NCI-H2029 (cell line): ENCODE results near the gene SH3PXD2A.
A peak's percentile ranks its signal among the peaks of the same experiment; 100 is the strongest.

Source experiments
- DNase-seq: peaks from one replicate; lab custom pipeline; 2025; lab: John Stamatoyannopoulos, UW

The SH3PXD2A gene

GRCh38 chr10:103580011-103580410 is 275.4 kb downstream of the SH3PXD2A start:
- no peak for DNase-seq

- peak; percentile 7 for DNase-seq
These were observed 276.5 kb downstream of the SH3PXD2A start for GRCh38 chr10:103578782-103579382.

DNA sequence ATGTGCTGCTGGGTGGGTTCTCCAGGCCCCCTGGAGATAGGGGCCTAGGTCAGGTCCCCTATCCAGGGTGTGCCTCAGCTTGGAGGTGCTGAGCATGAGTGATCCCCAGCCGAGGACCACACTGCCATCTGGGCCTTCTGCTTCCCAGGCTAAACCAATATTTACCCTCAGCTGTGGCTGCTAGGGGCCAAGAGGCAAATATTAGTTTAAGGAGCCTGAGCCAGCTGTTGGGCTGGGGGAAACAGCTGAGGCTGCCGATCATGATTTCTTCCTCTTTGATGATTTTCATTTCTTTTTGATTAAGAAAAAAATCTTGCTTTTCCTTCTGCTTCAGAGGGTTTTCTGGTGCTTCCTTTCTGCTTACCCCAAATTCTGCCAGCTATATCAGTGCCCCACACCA is 278.5 kb downstream of the SH3PXD2A start:
- DNase-seq: peak; percentile 54

DNA sequence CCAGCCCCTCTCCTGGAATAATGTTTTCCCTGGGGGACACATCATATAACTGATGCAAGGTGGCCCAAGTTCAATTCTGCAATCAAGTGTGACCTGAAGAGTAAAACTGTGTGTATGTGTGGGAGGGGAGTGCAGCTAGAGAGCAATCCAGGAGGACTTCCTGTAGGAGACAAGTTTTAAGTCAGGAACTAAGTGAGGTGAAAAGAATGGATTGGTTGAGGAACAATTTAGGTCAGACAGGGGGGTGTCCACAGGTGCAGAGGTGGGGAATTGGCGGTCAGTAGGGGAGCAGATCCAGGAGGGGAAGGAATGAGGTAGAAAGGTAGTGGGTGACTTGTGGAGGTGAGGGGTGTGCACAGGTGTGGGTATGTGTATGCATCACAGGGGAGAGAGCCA is 279.3 kb downstream of the SH3PXD2A start:
- no peak for DNase-seq

DNA sequence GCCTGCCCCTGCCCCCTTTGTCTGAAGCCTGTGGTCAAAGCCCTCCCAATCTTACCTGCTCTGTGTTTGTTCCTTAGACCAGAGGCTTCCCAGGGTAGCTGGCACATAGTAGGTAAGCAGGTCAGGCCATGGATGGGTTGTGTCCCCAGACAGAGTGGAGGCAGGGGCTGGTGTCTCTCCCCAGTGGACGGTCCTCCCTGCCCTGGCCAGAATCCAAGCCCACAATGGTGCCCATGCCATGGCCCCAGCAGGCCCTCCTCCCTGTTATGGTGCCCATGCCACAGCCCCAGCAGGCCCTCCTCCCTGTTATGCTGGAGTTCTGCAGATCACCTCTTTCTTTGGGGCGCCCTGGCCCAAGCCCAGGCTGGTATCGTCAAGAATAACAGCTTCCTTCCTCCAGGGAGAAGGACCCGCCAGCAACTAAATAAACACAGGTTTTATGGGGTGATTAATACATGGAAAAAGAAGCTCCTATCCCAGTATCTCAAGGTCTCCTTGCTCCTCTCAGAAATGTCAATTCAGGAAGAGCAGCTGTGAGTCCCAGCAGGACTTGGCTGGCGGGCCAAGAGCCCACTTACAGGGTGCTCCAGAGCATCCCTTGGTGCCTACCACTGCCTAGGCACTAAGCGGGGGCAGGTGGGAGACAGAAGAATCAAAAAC is 279.8 kb downstream of the SH3PXD2A start:
- DNase-seq: peak; percentile 11

GRCh38 chr10:103574097-103575061 is 281.0 kb downstream of the SH3PXD2A start:
- DNase-seq: no peak

- no peak for DNase-seq
These were observed 282.2 kb downstream of the SH3PXD2A start for GRCh38 chr10:103573205-103573487.

DNA sequence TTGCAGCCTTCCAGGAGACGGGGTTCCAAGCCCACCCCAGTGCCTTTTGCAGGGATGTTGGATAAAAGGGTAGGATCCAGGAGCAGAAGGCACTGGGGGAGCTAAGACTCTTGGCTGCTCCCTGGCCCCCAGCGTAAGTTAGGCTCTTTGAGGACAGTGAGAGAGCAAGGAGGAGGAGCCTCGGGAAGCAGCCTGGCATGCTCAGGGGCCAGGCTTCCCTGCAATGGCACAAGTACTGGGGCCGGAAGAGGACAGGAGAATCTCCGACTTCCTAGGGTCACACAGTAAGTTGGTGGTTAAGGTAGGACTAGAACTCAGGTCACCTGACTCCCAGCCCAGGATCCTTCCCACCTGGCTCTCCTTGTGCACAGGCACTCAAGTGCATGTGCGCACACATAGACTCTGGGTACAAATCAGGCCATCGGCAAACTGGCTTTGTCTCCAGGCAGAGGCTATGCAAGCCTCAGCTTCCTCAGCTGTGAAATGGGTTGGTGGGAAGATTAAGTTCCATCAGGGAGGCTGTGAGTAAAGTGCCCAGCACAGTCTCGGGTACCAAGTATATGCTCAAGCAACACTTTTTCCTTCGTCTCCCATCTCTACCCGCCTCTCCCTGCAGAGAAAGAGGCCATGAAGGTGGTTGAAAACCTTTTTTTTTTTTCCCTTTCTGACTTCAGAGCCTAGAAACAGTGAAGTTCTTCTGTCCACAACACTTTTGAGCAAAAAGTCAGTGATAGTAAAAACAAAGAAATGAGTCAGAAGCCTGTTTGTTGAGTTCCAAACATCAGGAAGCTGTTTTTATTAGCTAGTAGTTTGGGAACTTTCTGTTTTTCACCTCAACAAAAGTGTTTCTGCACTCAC is 282.8 kb downstream of the SH3PXD2A start:
- DNase-seq: no peak

DNA sequence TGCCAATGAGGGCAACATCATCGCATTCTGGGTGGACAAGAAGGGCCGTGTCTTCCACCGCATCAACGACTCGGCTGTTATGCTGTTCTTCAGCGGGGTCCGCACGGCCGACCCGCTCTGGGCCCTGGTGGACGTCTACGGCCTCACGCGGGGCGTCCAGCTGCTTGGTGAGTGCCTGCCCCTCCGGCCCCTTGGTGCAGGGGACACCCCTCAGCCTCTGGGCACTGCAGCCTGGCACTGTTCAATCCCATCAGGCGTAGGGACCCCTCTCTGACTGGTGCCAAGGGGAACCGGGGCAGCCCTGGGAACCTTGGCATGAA is 283.8 kb downstream of the SH3PXD2A start:
- no peak for DNase-seq

GRCh38 chr10:103570844-103571655 is 284.3 kb downstream of the SH3PXD2A start:
- no peak for DNase-seq

DNA sequence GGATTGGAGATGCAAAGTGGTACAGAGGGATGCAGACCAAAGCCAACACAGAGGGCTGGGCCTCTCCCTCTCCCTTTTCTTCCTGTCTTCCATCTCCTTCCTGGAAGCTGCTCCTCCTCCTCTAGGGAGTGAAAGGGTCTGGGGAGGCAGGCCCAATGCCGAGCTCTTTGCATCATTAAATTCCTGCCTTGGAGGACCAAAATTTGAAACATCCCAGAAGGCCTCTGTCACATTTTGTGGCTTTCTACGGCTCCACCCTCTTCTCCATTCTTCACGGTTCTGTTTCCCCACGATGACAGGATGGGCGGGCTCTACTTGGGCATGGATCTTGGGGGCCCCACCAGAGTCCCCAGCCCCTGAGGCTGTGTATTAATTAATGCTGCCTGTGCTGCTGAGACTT is 285.5 kb downstream of the SH3PXD2A start:
- DNase-seq: no peak

- DNase-seq: no peak
These were observed 286.9 kb downstream of the SH3PXD2A start for GRCh38 chr10:103568505-103568904.

DNA sequence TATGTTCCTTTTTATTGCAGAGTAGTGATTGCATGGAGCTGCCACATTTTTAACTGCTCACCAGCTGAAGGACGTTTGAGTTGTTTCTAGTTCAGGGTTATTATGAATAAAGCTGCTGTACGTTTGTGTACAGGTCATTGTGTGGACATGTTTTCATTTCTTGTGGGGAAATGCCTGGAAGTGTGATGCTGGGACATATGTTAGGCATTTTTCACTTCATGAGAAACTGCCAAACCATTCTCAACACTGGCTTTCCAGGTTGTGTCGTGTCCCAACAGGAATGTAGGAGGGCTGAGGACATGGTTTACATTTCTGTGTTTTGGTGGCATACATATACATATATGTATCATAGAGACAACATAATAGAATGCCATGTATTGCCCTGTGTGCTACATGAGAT is 288.8 kb downstream of the SH3PXD2A start:
- no peak for DNase-seq

DNA sequence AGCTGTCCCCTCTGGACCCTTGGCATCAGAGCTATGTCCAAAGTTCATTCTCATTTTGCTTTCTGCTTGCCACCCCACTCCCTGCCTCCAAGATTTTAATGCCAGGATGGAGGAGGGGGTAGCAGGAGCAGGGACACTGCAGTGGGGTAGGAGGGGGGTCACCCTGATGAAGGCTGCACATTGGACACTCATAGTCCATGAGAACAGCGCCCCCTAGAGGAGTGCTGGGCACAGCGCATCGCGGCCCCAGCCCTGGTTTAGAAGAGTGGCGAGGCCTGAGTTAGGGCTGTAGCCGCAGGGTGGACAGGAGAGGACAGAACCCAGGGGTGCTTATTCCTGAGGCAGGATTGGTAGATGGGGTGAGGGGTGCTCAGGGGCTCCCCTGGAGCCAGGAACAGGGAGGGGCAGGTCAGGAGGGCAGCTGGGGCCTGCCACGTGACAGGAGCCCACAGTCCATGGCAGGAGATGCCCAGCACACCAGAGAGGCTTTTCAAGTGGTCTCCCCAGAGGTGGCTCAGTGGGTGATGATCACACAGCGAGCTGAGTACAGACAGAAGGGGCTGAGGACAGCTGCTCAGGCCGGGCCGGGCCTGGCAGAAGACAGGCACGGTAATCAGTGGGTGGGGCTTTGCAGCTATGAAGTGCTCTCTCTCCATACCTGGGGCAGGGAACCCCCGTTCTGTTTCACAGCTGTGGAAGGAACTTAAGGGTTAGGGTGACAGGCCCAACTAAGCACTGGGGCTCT is 290.4 kb downstream of the SH3PXD2A start:
- DNase-seq: no peak

GRCh38 chr10:103564116-103564501 is 291.3 kb downstream of the SH3PXD2A start:
- no peak for DNase-seq

- DNase-seq: no peak
These were observed 291.9 kb downstream of the SH3PXD2A start for GRCh38 chr10:103563231-103564115.

DNA sequence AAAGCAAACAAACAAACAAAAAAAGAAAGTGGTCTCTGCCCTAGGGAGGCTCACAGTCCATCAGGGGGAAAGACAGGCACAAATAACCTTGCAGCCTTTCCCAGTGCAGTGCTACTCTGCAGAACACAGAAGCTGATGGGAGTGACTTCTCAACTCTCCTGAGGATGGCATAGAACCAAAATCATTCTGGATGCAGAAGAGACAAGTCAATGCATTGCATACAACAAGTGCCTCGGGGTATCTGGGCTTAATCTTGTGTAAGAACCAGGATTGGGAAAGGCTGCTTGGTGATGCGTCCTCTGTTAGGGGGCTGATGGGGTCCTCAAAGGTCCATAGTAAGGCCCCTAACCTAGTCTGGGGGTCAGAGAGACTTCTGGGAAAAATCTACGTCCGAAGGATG is 293.0 kb downstream of the SH3PXD2A start:
- DNase-seq: no peak

GRCh38 chr10:103560886-103561285 is 294.5 kb downstream of the SH3PXD2A start:
- DNase-seq: no peak

GRCh38 chr10:103559776-103560175 is 295.6 kb downstream of the SH3PXD2A start:
- DNase-seq: no peak

- no peak for DNase-seq
These were observed 296.5 kb downstream of the SH3PXD2A start for GRCh38 chr10:103558911-103559310.
